ENCODE results near the gene PBLD.

PBLD gene

DNA sequence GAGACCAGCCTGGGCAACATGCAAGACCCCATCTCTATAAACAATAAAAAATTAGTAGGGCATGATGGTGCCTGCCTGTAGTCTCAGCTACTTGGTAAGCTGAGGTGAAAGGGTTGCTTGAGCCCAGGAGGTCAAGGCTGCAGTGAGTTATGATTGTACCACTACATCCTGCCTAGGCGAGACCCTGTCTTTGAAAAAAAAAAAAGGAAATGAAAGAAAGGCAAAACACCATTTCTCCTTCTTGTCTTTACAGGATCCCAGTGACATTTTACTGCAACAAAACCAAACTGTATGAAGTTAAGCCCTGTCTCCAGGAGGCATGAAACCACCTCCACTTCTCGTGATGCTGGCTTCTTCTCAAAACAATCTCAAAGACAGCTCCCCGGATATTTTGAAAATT lies 29.9 kb upstream of the PBLD start:
- CTCF ChIA-PET: interaction anchor here (0.7 to 2.5 kb wide), 2 partner anchors 14 to 30 kb away, joined by 8 to 10 read pairs; no protein-coding TSS in a partner anchor
- no peak overlapping the region for H3K27ac ChIP-seq
- no peak for DNase-seq (ENCODE audit: low spot score)
- POLR2A ChIA-PET (ENCODE audit: low non-redundant PET): no interaction called here
- TF ChIP-seq, protein P1, sequence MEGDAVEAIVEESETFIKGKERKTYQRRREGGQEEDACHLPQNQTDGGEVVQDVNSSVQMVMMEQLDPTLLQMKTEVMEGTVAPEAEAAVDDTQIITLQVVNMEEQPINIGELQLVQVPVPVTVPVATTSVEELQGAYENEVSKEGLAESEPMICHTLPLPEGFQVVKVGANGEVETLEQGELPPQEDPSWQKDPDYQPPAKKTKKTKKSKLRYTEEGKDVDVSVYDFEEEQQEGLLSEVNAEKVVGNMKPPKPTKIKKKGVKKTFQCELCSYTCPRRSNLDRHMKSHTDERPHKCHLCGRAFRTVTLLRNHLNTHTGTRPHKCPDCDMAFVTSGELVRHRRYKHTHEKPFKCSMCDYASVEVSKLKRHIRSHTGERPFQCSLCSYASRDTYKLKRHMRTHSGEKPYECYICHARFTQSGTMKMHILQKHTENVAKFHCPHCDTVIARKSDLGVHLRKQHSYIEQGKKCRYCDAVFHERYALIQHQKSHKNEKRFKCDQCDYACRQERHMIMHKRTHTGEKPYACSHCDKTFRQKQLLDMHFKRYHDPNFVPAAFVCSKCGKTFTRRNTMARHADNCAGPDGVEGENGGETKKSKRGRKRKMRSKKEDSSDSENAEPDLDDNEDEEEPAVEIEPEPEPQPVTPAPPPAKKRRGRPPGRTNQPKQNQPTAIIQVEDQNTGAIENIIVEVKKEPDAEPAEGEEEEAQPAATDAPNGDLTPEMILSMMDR (conservative IDR thresholded peaks at IDR 0.05; ENCODE audit: low read depth): no peak

DNA sequence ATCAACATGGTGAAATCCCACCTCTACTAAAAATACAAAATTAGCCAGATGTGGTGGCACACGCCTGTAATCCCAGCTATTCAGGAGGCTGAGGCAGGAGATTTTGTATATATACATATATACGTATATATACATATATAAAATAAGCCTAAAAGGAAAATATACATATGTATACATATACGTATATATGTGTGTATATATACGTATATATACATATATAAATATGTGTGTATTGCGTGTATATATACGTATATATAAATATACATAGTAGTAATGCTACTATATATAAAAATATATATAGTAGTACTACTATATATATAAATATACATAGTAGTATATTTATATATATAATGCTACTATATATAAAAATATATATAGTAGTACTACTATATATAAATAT lies 26.5 kb upstream of the PBLD start:
- no peak for DNase-seq (ENCODE audit: low spot score)
- no peak overlapping the region for H3K27ac ChIP-seq
- TF ChIP-seq, protein P1 (conservative IDR thresholded peaks at IDR 0.05; ENCODE audit: low read depth): no peak
- ChIA-PET CTCF (interaction anchor here (0.6 kb wide), 1 partner anchor 38 kb away, joined by 3 read pairs; no protein-coding TSS in a partner anchor), POLR2A (ENCODE audit: low non-redundant PET) (no interaction called here)

DNA sequence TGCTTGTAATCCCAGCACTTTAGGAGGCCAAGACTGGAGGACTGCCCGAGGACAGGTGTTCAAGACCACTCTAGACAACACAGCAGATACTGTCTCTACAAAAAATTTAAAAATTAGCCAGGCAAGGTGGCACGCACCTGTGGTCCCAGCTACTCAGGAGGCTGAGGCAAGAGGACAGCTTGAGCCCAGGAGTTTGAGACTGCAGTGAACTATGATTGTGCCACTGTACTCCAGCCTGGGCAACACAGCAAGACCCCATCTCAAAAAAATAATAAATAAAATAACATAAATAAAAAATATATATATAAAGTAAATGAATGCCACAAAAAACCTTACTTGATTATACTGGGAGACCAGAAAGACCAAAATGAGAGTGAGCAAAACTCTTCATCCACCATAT lies 20.8 kb upstream of the PBLD start:
- DNase-seq (ENCODE audit: low spot score): no peak
- TF ChIP-seq, protein P1 (conservative IDR thresholded peaks at IDR 0.05; ENCODE audit: low read depth): no peak
- CTCF ChIA-PET: no interaction called here
- no peak overlapping the region for H3K27ac ChIP-seq
- POLR2A ChIA-PET (ENCODE audit: low non-redundant PET): no interaction called here

DNA sequence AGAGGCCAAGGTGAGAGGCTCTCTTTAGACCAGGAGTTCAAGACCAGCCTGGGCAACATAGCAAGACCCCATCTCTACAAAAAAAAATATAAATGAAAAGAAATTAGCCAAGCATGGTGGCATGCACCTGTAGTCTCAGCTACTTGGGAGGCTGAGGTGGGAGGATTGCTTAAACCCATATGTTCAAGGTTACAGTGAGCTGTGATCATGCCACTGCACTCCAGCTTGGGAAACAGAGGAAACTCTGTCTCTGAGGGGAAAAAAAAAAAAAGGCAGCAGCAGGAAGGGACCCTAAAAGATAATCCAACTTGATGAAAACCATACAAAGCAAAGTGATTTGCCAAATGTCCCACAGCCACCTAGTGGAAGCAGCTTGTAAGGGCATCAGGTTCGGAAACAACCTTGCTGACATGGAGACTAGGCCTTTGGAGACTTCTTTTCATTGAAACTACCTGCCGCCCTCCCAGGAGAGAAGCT lies 15.6 kb upstream of the PBLD start:
- TF ChIP-seq, protein P1 (conservative IDR thresholded peaks at IDR 0.05; ENCODE audit: low read depth): peak; percentile 74
- ChIA-PET POLR2A (ENCODE audit: low non-redundant PET) (no interaction called here), CTCF (interaction anchor here (0.6 to 1.6 kb wide), 18 partner anchors 9 to 549 kb away, joined by 3 to 14 read pairs (median 4); partner anchors contain the start of gene PBLD)
- peak; percentile 56 for DNase-seq (ENCODE audit: low spot score)
- H3K27ac ChIP-seq: no peak overlapping the region

DNA sequence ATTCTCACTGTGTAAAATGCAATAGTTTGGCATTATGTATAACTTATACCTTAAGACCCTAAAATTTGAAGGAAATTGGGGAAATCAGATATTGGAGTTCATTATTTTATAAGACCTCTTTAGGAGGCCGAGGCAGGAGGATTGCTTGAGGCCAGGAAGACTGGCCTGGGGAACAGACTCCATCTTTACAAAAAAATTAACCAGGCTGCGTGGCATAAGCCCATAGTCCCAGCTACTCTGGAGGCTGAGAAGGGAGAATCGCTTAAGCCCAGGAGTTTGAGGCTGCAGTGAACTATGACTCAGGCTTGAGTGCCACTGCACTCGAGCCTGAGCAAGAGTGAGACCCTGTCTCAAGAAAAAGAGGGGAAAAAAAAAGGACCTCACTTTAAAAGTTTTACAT lies 14.0 kb upstream of the PBLD start:
- TF ChIP-seq, protein P1 (conservative IDR thresholded peaks at IDR 0.05; ENCODE audit: low read depth): no peak
- POLR2A ChIA-PET (ENCODE audit: low non-redundant PET): interaction anchor here (0.6 kb wide), 1 partner anchor 491 kb away, joined by 9 read pairs; no protein-coding TSS in a partner anchor
- H3K27ac ChIP-seq: peak overlapping the region; percentile 30; the same call in 1 of the 2 replicates
- CTCF ChIA-PET: interaction anchor here (0.6 kb wide), 2 partner anchors 17 to 46 kb away, joined by 3 to 4 read pairs; no protein-coding TSS in a partner anchor
- DNase-seq (ENCODE audit: low spot score): no peak

DNA sequence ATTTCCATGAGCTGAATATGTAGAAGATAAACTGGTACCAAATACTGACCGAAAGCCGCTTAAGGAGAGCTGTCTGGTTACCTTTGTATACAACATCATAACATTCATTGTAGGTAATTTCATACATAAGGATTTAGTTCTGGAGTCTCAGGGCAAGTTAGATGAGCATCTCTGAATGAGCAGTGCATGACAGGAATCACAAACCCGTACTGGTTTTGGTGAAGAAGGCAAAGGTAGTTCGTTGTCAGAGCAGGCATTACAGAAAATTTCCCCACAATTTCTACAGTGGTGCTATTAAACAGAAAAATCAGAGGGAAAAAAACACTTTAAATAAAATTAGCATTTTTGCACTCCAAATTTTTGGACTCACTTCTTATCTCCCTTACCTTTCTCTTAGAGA lies 12.9 kb upstream of the PBLD start:
- H3K27ac ChIP-seq: no peak overlapping the region
- no peak for DNase-seq (ENCODE audit: low spot score)
- TF ChIP-seq, protein P1 (conservative IDR thresholded peaks at IDR 0.05; ENCODE audit: low read depth): no peak
- POLR2A ChIA-PET (ENCODE audit: low non-redundant PET): no interaction called here
- CTCF ChIA-PET: interaction anchor here (0.8 kb wide), 1 partner anchor 546 kb away, joined by 6 read pairs; no protein-coding TSS in a partner anchor
